Fibroblast of pulmonary artery (primary cell): ENCODE results near the gene HMG20B.
A peak's percentile ranks its signal among the peaks of the same experiment; 100 is the strongest.

Experiments used
- DNase-seq: peaks from one replicate; pipeline ENCODE4 v3.0.0-alpha.2; 2010; ENCODE audit warnings: low read depth
- H3K4me3 ChIP-seq: replicated peaks from 2 replicates; pipeline ENCODE4 v1.5.1; 2011; ENCODE audit warnings: low read depth, mild to moderate bottlenecking, control low read depth, low read length, moderate library complexity
- CTCF ChIP-seq: IDR thresholded peaks from 2 replicates; pipeline ENCODE4 v1.5.1; 2011; ENCODE audit warnings: mild to moderate bottlenecking, control low read depth, low read length, inconsistent platforms; ENCODE audit errors: missing control alignments

HMG20B gene

DNA sequence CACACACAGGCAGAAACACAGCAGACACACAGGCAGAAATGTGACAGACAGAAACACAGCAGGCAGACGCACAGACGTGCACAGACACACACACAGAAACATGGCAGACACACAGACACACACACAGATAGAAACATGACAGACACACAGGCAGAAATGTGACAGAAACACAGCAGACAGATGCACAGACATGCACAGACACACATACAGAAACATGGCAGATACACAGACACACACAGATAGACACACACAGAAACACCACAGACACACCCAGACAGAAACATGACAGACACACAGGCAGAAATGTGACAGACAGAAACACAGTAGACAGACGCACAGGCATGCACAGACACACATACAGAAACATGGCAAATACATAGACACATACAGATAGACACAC lies 32.6 kb downstream of the HMG20B start:
- no peak for DNase-seq
- no peak overlapping the region for H3K4me3 ChIP-seq
- TF ChIP-seq CTCF, result no peak

GRCh38 chr19:3605770-3606169 lies 33.0 kb downstream of the HMG20B start:
- H3K4me3 ChIP-seq, result peak overlapping the region; percentile 58
- DNase-seq, result no peak
- no peak for TF ChIP-seq CTCF

GRCh38 chr19:3606174-3606689 lies 33.5 kb downstream of the HMG20B start:
- no peak for DNase-seq
- H3K4me3 ChIP-seq, result peak overlapping the region; percentile 58
- TF ChIP-seq CTCF, result no peak

DNA sequence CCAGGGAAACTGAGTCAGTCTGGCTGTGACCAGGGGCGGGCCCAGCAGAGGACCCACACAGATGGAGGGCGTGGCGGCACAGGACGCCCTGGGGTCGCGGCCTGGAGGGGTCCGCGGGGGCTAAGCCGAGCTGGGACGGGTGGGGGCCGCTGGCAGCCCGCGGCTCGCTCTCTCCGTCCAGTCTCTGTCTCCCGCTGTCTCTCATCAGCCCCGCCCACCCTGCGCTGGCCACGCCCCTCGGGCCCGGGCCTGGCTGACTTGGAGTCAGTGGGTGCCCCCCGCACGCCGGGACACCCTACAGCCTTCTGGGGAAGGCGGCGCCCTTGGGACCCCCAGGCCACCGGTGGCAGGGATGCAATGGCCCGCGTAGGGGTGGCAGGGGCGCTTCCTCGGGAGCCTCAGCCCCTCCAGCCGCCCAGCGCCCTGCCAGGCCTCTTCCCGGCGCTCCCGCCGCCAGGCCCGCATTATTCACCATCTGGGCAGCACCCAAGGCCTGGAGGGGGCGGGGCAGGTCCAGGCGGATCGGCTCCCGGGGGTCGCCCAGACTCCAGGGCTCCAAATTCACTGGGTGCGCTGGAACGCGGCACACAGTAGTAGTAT lies 34.0 kb downstream of the HMG20B start, which contains the start of gene TBXA2R:
Gene TBXA2R (minus strand): TSS at position 186 of the 600 bp plus-strand sequence. CDS start 6,241 bp downstream, outside the sequence.
- peak; percentile 57 for DNase-seq
- H3K4me3 ChIP-seq, result peak within 1 kb of the TSS; percentile 58
- TF ChIP-seq CTCF, result no peak

DNA sequence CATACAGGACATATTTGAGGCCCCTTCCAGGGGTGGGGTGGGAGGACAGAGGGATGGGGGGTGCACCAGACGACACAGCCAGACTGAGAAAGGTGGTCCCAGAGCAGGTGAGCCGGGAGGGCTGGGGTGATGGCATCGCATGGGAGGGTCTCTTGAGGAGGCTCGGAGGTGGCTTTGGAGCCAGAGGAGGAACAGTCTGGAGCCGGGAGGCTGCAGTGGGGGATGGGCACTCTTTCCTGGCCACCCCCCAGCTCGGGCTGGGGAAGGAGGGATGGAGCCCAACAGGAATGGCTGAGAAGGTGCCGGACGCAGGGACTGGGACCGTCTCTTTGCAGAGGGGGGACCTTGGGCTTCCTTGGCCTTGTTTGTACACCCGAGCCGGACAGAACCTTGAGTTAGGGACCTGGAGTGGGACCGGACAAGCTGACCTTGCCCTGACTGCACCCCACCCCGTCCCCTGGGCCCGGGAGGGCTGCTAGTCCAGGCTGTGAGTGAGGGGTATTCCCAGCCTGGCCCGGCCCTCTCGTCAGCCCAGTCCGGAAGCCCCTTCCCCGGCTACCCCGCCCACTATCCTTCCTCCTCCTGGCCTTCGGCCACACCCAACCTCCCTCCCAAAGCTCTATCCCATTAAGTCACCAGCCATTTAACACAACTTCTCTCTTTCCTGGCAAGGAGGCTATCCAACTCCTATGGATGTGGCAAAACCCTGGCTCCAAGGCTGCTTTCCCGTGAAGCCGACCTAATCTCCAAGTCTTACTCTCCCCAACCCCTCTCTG lies 34.7 kb downstream of the HMG20B start:
- peak; percentile 51 for DNase-seq
- TF ChIP-seq CTCF, result no peak
- H3K4me3 ChIP-seq, result peak overlapping the region; percentile 58

DNA sequence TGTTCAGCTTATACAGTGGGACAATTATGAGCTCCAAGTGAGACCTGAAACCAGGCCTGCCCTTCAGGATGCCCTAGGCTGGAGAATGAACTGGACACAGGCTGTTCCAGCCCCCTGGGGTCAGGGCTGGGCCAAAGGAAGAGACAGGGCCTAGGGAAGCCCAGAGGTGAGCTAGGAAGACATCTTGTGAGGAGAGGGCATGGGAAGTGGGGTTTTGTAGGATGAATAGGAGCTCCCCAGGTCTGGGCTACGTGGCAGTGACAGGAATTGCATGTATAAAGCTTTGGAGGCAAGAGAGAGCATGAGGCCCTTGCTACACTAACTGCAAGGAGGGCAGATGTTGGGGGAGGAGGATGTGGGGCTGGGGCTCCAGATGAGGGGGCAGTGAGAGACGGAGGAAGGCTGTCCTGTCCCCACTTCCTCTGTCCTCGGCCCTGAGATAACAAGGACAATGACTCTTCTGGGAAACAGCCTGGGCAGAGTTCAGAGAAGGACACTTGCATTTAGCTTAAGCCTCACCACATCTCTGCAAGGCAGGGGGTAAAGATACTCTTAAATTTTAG lies 35.4 kb downstream of the HMG20B start:
- DNase-seq, result no peak
- peak overlapping the region; percentile 58 for H3K4me3 ChIP-seq
- TF ChIP-seq CTCF, result no peak
